CD4-positive, alpha-beta T cell treated with Interleukin-4 for 4 hours (primary cell): ENCODE data around the gene CYP1B1.
"Not testable (repeated sequence)": the region's sequence is repeated elsewhere in the genome, so short reads cannot be mapped to it uniquely, and the experiment has no call there.

Experiments
- DNase-seq: peaks from one replicate; pipeline ENCODE4 v3.0.0-alpha.2; 2020

Gene CYP1B1

GRCh38 chr2:38098421-38099098 is 22.6 kb upstream of the CYP1B1 start:
- DNase-seq: no peak

GRCh38 chr2:38097988-38098385 is 22.0 kb upstream of the CYP1B1 start:
- DNase-seq: no peak

- no peak for DNase-seq
Observed at GRCh38 chr2:38097258-38097987, 21.5 kb upstream of the CYP1B1 start.

GRCh38 chr2:38095996-38096861 is 20.3 kb upstream of the CYP1B1 start:
- no peak for DNase-seq

- no peak for DNase-seq
Observed at GRCh38 chr2:38095079-38095995, 19.4 kb upstream of the CYP1B1 start.

- no peak for DNase-seq
Observed at GRCh38 chr2:38093527-38094165, 17.7 kb upstream of the CYP1B1 start.

GRCh38 chr2:38092196-38092902 is 16.4 kb upstream of the CYP1B1 start:
- no peak for DNase-seq

GRCh38 chr2:38091760-38092159 is 15.8 kb upstream of the CYP1B1 start:
- no peak for DNase-seq

GRCh38 chr2:38090928-38091327 is 15.0 kb upstream of the CYP1B1 start:
- no peak for DNase-seq

- DNase-seq: not testable (repeated sequence)
Observed at GRCh38 chr2:38090212-38090611, 14.3 kb upstream of the CYP1B1 start.

GRCh38 chr2:38085998-38086698 is 10.2 kb upstream of the CYP1B1 start:
- not testable (repeated sequence) for DNase-seq

GRCh38 chr2:38084556-38084955 is 8.6 kb upstream of the CYP1B1 start:
- DNase-seq: not testable (repeated sequence)

- DNase-seq: not testable (repeated sequence)
Observed at GRCh38 chr2:38082727-38083126, 6.8 kb upstream of the CYP1B1 start.

GRCh38 chr2:38080346-38080745 is 4.4 kb upstream of the CYP1B1 start:
- DNase-seq: no peak

GRCh38 chr2:38079116-38080052 is 3.4 kb upstream of the CYP1B1 start:
- no peak for DNase-seq

GRCh38 chr2:38077431-38077769 is 1.4 kb upstream of the CYP1B1 start:
- no peak for DNase-seq

GRCh38 chr2:38076710-38077430 is 919 bp upstream of the CYP1B1 start:
- DNase-seq: no peak

GRCh38 chr2:38076152-38076709 is 280 bp upstream of the CYP1B1 start:
- no peak for DNase-seq
